Esophagus (tissue), 2 donors: Measurements from ENCODE around the gene GRB10. TPM values are rescaled to one million over a fixed set of nuclear protein-coding genes. Genes with fewer than 3 reads are reported as not detected.

Experiments used
- H3K27ac ChIP-seq, 2 donors: one replicate each; pipeline ENCODE4 v1.5.1; 2013; ENCODE audit warnings: low read depth in 2 of 2, mild to moderate bottlenecking in 2 of 2, inconsistent platforms in 1 of 2, low read length in 1 of 2, moderate library complexity in 1 of 2
- H3K27me3 ChIP-seq, 2 donors: one replicate each; pipeline ENCODE4 v1.6.1; 2013; ENCODE audit warnings: low read length in 2 of 2, control low read depth in 1 of 2, mild to moderate bottlenecking in 1 of 2; ENCODE audit not compliant: insufficient read depth in 2 of 2, control insufficient read depth in 1 of 2
- H3K36me3 ChIP-seq, 2 donors: one replicate each; pipeline ENCODE4 v1.6.1; 2013; ENCODE audit warnings: low read length in 1 of 2; ENCODE audit not compliant: control insufficient read depth in 2 of 2, insufficient read depth in 2 of 2
- H3K4me1 ChIP-seq, 2 donors: one replicate each; pipeline ENCODE4 v1.6.1; 2013; ENCODE audit warnings: low read length in 1 of 2; ENCODE audit not compliant: control insufficient read depth in 2 of 2, insufficient read depth in 2 of 2
- H3K4me3 ChIP-seq, 2 donors: one replicate each; pipeline ENCODE4 v1.5.1; 2013; ENCODE audit warnings: low read length in 2 of 2, mild to moderate bottlenecking in 2 of 2, low read depth in 1 of 2, moderate library complexity in 1 of 2
- H3K9me3 ChIP-seq, 2 donors: one replicate each; pipeline ENCODE4 v1.6.1; 2013; ENCODE audit warnings: mild to moderate bottlenecking in 2 of 2, low read depth in 1 of 2, low read length in 1 of 2, moderate library complexity in 1 of 2; ENCODE audit not compliant: control insufficient read depth in 2 of 2, insufficient read depth in 1 of 2
- WGBS, 2 donors: extraction: QIAGEN DNeasy Blood & Tissue Kit; methylation state at CpG; one replicate each; pipeline ENCODE4 v1.1.7; 2013; 5-methylcytosine and 5-hydroxymethylcytosine counted together
- polyA plus RNA-seq, 2 donors: library from polyadenylated mRNA; stranded (reverse); fragments of 200-250 nt; gene quantifications; one replicate each; pipeline ENCODE4 v1.2.3, GENCODE V29; 2013
- donor health status: healthy with polysubstance abuse.
- donor health status: Bipolar disorder and iron deficiency.

The GRB10 gene
- polyA plus RNA-seq, 2 donors, result 4.0 to 5.0 TPM

GRCh38 chr7:50543776-50544442 lies 238.8 kb downstream of the GRB10 start:
- WGBS, 2 donors, result 88 to 89% methylated on average over 18 of the region's 18 CpGs
- H3K27me3 ChIP-seq, result no peaks in the 10 kb centered on the region
- H3K4me3 ChIP-seq, result no peak overlapping the region
- H3K4me1 ChIP-seq, result no peaks in the 10 kb centered on the region
- H3K27ac ChIP-seq, result no peak overlapping the region
- no peaks in the 10 kb centered on the region for H3K36me3 ChIP-seq
- H3K9me3 ChIP-seq, result no peaks in the 10 kb centered on the region

DNA sequence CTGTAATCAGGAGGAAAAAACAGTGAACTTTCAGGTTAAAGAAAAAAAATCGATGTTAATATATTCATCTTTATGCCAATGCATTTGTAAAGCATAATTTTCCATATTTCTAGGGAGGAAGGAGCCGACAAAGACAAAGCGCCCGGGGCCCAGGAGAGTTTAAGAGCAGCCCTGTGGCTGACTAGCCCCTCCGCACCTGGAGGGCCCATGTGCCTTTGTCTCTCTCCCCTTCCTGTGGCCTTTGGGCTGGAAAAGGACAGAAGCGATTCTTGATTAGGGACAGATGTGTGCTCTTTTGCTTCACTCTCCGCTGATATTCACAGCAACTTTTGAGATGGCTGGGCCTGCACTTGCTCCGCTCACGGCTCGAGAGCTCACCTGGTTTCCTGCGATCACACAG lies 240.6 kb downstream of the GRB10 start:
- Histone ChIP-seq H3K4me1 (no peaks in the 10 kb centered on the region), H3K4me3 (no peak overlapping the region), H3K27ac (no peak overlapping the region), H3K36me3 (no peaks in the 10 kb centered on the region), H3K9me3 (no peaks in the 10 kb centered on the region), H3K27me3 (no peaks in the 10 kb centered on the region)
- 89 to 93% methylated on average over 11 of the region's 11 CpGs for WGBS, 2 donors

- H3K4me3 ChIP-seq, result no peak overlapping the region
- WGBS, 2 donors, result 92 to 93% methylated on average over 9 of the region's 9 CpGs
- no peaks in the 10 kb centered on the region for H3K36me3 ChIP-seq
- no peaks in the 10 kb centered on the region for H3K9me3 ChIP-seq
- H3K27ac ChIP-seq, result no peak overlapping the region
- no peaks in the 10 kb centered on the region for H3K4me1 ChIP-seq
- no peaks in the 10 kb centered on the region for H3K27me3 ChIP-seq
Measured at GRCh38 chr7:50540785-50541579, 241.7 kb downstream of the GRB10 start.

Other genes starting within 250 kb of the GRB10 start
- gene DDC, start 217.5 kb downstream of the GRB10 start, polyA plus RNA-seq, result under 1 TPM; 0.18 to 0.37 TPM